ENCODE results near the gene NCOR2. TPM values are rescaled to one million over a fixed set of nuclear protein-coding genes. Genes with fewer than 3 reads are reported as not detected.

The NCOR2 gene
- total RNA-seq, 4 donors from 2014 or later: 211 to 265 (median 225) TPM

DNA sequence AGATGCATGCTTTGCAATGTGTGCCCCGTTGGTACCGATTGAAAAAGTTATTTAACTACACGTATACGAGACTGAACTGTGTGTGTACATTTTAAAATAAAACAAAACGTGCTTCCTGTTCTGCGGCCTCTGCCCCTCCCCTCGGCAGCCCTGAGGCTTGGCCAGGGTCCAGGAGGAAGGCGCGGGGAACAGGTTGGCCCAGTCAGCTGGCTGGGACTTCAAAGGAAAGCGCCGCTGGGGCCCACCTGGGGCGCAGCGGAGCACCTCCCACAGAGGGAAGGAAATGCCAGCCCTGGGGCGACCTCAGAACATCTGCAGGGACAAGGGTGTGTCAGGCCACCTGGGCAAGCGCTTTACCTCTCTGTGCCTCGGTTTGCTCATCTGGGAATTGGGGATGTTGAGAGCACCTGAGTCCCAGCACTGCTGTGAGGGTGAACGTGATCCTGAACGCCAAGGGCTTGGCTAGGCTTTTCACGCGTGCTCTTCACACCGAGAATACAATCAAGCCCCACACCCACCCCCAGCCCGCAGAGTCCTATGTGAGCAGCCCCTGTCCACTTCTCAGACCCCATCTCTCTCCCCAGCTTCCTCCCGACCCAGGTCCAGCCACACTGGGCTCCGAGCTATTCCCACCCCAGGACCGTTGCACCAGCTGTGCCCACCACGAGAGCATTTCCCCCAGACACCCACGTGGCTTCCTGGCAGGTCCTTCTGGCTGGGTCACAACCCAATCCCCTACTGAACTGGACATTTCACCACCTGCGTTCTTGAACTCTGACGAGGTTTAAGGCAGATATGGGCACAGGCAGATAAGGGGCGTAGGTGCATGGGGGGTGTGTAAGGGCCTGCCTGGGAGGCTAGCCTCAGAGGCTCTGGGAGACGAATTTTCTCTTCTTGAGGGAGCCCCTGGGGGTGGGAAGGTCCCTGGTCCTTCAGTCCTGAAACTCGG is 41.9 kb upstream of the NCOR2 start:
- 42 to 44% methylated on average over 26 to 32 of the region's 32 CpGs for WGBS, 2 donors
- no peak overlapping the region for H3K4me3 ChIP-seq
- peak overlapping the region in 1 of 4 donors; percentile 3 for H3K27ac ChIP-seq

DNA sequence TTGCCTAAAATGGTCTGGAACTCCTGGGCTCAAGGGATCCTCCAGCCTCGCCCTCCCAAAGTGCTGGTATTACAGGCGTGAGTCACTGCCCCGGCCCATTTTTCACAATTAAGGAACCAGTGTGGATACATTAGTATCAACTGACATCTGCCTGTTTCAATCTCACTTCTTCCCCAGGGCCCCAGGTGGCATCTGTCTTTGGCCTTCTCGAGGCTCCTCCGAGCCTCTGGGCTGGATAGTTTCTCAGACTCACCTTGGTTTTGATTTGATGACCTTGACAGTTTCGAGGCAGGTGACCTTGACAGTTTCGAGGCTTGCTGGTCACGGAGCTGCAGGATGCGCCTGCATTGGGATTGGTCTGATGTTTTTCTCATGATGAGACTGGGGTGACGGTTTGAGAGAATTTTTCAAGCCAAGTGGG is 41.0 kb upstream of the NCOR2 start:
- Histone ChIP-seq H3K4me1 (peaks cover 0 to 24% (median 15%) of the 10 kb centered on the region in 4 donors), H3K27ac (no peak overlapping the region), H3K9me3 (no peaks in the 10 kb centered on the region), H3K4me3 (no peak overlapping the region), H3K36me3 (no peaks in the 10 kb centered on the region), H3K27me3 (no peaks in the 10 kb centered on the region)
- DNase-seq (ENCODE audit: low spot score in 2 of 2): no peak
- 81 to 82% methylated on average over 10 of the region's 10 CpGs for WGBS, 2 donors
- TF ChIP-seq POLR2A (IDR thresholded peaks at IDR 0.05): no peak
- TF ChIP-seq EP300 (IDR thresholded peaks at IDR 0.05): no peak
- TF ChIP-seq, protein P1, sequence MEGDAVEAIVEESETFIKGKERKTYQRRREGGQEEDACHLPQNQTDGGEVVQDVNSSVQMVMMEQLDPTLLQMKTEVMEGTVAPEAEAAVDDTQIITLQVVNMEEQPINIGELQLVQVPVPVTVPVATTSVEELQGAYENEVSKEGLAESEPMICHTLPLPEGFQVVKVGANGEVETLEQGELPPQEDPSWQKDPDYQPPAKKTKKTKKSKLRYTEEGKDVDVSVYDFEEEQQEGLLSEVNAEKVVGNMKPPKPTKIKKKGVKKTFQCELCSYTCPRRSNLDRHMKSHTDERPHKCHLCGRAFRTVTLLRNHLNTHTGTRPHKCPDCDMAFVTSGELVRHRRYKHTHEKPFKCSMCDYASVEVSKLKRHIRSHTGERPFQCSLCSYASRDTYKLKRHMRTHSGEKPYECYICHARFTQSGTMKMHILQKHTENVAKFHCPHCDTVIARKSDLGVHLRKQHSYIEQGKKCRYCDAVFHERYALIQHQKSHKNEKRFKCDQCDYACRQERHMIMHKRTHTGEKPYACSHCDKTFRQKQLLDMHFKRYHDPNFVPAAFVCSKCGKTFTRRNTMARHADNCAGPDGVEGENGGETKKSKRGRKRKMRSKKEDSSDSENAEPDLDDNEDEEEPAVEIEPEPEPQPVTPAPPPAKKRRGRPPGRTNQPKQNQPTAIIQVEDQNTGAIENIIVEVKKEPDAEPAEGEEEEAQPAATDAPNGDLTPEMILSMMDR (IDR thresholded peaks at IDR 0.05): no peak

More for the DNA sequence above, 41.9 kb upstream of the NCOR2 start:
- Histone ChIP-seq H3K36me3 (no peaks in the 10 kb centered on the region), H3K9me3 (no peaks in the 10 kb centered on the region), H3K27me3 (no peaks in the 10 kb centered on the region), H3K4me1 (peaks cover 0 to 20% (median 15%) of the 10 kb centered on the region in 4 donors)
- TF ChIP-seq POLR2A (IDR thresholded peaks at IDR 0.05) (no peak), EP300 (IDR thresholded peaks at IDR 0.05) (peak in 1 of 2 donors; percentile 68)
- DNase-seq (ENCODE audit: low spot score in 2 of 2): peak; percentile 63 to 72

DNA sequence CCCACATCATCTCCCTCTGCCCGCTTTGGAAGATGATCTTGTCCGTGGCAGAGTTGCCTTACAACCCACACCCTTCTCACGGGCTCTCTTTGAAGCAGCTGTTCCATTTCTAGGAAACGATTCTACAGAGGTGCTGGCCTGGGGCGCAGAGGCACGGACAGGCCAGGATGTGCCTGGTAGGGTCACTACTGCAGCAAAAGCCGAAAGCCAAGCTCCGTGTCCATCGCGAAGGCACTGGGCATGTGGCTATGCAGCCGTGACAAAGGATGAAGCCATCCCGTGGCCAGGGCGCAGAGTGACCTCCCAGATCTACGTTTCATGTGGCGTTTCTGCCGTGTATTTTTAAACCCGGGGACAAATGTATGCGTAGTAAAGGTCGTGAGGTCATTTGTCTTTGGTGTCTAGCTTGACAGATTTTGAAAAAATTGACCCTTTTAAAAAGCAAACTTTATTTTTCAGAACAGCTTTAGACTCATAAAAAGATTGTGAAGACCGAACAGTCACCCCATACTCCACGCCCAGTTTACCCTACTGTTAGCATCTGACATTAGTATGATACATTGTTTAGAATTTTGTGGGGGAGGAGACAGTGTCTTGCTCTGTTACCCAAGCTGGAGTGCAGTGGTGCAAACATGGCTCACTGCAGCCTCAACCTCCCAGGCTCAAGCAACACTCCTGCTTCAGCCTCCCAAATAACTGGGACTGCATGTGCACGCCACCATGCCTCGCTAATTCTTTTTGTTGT is 40.4 kb upstream of the NCOR2 start:
- no peak for TF ChIP-seq EP300 (IDR thresholded peaks at IDR 0.05)
- TF ChIP-seq, protein P1 (IDR thresholded peaks at IDR 0.05): no peak
- no peak for TF ChIP-seq POLR2A (IDR thresholded peaks at IDR 0.05)
- 88 to 91% methylated on average over 23 of the region's 23 CpGs for WGBS, 2 donors
- no peak overlapping the region for H3K4me3 ChIP-seq
- no peak overlapping the region for H3K27ac ChIP-seq
- peaks cover 0 to 28% (median 15%) of the 10 kb centered on the region in 4 donors for H3K4me1 ChIP-seq
- no peaks in the 10 kb centered on the region for H3K9me3 ChIP-seq
- no peak for DNase-seq (ENCODE audit: low spot score in 2 of 2)
- H3K27me3 ChIP-seq: no peaks in the 10 kb centered on the region
- no peaks in the 10 kb centered on the region for H3K36me3 ChIP-seq

DNA sequence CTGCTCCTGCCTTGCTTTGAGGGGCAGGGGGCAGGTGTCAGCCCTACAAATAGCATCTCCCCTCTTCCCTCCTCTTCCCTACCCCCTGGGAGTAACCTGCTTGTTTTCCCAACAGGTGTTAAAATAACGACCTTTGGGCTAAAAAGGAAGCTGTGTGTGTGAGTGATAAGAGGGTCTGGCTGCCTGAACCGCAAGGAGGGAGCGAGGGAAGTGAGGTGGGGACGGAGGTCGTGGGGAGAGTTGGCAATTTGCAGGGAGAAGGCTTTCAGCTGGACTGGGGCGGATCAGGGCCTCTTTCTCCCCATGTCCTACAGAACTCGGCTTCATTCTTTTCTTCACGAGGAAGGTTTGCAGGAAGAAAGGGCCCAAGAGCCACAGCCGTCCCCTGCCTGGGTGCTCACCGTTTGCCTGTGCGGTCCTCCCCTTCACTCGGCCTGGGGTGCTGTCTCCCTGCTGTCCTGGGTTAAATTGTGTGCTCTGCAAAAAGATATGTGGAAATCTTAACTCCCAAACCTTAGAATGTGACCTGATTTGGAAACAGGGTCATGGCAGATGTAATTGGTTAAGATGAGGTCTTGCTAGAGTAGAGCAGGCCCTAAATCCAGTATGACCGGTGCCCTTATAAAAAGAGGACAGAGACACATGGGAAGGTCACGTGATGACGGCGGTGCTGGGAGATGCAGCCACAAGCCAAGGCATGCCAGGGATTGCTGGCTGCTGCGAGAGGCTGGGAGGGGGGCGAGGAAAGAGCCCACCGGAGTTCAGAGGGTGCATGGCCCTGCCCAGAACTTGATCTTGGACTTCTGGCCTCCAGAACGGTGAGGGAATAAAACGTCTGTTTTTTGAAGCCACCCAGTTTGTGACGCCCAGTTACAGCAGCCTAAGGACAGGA is 38.7 kb upstream of the NCOR2 start:
- TF ChIP-seq, protein P1 (IDR thresholded peaks at IDR 0.05): no peak
- TF ChIP-seq EP300 (IDR thresholded peaks at IDR 0.05) (no peak), POLR2A (IDR thresholded peaks at IDR 0.05) (no peak)
- H3K27ac ChIP-seq: no peak overlapping the region
- H3K36me3 ChIP-seq: no peaks in the 10 kb centered on the region
- DNase-seq (ENCODE audit: low spot score in 2 of 2): no peak
- no peak overlapping the region for H3K4me3 ChIP-seq
- 77 to 81% methylated on average over 22 of the region's 22 CpGs for WGBS, 2 donors
- H3K4me1 ChIP-seq: peaks cover 0 to 28% (median 15%) of the 10 kb centered on the region in 4 donors
- no peaks in the 10 kb centered on the region for H3K27me3 ChIP-seq
- H3K9me3 ChIP-seq: no peaks in the 10 kb centered on the region

All from tibial nerve (tissue), 4 donors.